GM18858 (cell line): ENCODE data around the gene SH3GL1.
A peak's percentile ranks its signal among the peaks of the same experiment; 100 is the strongest.
"Not testable (repeated sequence)": the region's sequence is repeated elsewhere in the genome, so short reads cannot be mapped to it uniquely, and the experiment has no call there.

Experiments
- ATAC-seq: cut with Tn5 transposase; IDR thresholded peaks from one replicate; pipeline ENCODE4 v1.9.1; 2021; ENCODE audit not compliant: unreplicated experiment

The SH3GL1 gene

GRCh38 chr19:4347521-4347920, 52.8 kb downstream of the SH3GL1 start:
- no peak for ATAC-seq

- ATAC-seq = no peak
Measured at GRCh38 chr19:4346020-4346383, 54.3 kb downstream of the SH3GL1 start.

- no peak for ATAC-seq
Measured at GRCh38 chr19:4345342-4346019, 54.9 kb downstream of the SH3GL1 start.

- peak; percentile 31 for ATAC-seq
Measured at GRCh38 chr19:4343370-4344307, 56.7 kb downstream of the SH3GL1 start, which contains the start of gene MPND. Gene MPND (plus strand): TSS chr19:4343562. CDS start chr19:4343594, 32 bp downstream.

DNA sequence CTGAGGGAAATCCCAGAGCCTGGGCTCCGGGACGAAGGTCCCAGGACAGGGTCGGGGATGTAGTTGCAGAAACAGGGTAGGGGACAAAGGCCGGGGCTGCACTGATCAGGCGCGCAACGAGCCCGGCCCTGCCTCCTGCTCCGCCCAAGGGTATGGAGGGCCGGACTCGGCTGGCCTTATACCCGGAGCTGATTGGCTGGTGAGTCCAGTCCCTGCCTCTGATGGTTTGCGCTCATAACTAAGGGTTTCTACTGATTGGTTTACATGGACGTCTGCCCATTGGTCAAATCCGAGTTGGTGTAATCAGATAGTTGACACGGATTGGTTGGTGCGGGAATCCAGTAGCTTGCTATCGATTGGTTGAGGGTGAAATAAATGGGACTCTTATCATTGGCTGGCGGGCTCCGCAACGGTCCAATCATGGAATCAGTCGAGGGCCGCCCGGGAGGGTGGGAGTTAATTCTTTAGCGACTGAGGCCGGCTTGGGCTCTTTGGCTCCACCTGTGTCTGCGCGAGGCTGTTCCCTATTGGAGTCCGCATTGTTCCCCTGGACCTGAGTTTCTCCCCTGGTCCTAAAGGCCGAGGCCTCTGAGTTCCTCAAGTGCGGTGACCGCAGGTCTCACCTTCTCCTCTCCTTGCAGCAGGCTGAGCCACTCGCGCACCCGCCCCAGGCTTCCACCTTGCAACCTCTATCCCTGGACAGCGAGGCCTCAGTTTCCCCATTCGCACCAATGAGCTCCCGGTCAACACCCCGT, 57.6 kb downstream of the SH3GL1 start:
- ATAC-seq = peak; percentile 80

DNA sequence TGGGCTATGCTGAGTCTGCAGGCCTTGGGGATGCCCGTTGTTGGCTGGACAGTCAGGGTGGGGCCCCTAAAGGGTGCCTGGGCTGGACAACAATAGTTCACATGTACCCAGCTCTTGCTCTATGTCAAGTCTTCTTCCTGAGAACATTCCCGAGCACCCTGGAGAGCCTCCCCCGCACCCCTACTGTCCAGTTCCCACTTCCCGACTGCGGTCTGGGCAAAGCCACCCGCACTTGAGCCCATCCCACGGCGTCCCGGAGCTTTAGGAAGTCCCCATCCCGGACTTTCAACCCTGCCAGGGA, 58.1 kb downstream of the SH3GL1 start:
- ATAC-seq = no peak

- ATAC-seq = no peak
Measured at GRCh38 chr19:4338441-4339355, 61.6 kb downstream of the SH3GL1 start, which contains the start of gene STAP2. Gene STAP2 (minus strand): TSS chr19:4338827. CDS start chr19:4338753, 74 bp downstream.

GRCh38 chr19:4337906-4338440, 62.4 kb downstream of the SH3GL1 start:
- no peak for ATAC-seq

- ATAC-seq = no peak
Measured at GRCh38 chr19:4334929-4335570, 65.3 kb downstream of the SH3GL1 start.

DNA sequence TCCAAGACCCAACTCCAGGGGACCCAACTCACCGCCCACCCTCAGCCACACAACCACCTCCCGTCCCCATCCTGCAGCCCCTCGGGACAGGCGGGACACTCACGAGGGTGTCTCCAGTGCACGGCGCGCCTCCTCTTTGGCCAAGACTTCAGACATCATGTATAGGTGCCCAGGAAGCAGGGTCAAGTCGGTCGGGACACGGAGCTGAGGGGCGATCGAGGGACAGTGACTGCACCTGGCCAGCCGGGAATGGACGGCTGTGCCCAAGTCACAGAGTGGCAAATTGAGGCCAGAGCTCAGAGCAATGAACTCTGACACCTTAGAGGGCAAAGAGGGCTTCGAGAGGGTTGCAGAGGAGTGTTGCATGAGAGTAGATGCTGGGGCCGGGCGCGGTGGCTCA, 70.5 kb downstream of the SH3GL1 start:
- no peak for ATAC-seq

DNA sequence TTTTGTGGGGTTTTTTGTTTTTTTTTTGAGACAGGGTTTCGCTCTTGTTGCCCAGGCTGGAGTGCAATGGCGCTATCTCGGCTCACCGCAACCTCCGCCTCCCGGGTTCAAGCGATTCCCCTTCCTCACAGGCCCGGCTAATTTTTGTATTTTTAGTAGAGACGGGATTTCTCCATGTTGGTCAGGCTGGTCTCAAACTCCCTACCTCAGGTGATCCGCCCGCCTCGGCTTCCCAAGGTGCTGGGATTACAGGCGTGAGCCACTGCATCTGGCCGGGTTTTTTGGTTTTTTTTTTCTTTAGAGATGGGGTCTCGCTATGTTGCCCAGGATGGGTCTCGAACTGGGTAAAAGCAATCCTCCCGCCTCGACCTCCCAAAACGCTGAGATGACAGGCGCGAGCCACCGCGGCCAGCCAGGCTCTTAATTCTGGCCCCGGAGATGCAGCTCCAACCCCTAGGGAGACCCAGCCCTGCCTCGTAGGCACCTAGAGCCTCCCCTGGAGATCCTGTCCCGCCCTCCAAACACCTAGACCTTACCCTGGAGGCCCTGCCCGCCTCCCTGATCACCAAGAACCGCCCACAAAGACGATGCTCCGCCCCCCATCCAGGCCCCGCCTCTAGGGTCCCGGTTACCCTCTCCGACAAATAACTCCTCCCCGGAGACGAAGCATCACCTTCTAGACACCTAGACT, 71.2 kb downstream of the SH3GL1 start:
- not testable (repeated sequence) for ATAC-seq

- peak; percentile 46 for ATAC-seq
Measured at GRCh38 chr19:4328243-4328990, 71.9 kb downstream of the SH3GL1 start.

- ATAC-seq = peak; percentile 4
Measured at GRCh38 chr19:4327877-4328242, 72.5 kb downstream of the SH3GL1 start.

DNA sequence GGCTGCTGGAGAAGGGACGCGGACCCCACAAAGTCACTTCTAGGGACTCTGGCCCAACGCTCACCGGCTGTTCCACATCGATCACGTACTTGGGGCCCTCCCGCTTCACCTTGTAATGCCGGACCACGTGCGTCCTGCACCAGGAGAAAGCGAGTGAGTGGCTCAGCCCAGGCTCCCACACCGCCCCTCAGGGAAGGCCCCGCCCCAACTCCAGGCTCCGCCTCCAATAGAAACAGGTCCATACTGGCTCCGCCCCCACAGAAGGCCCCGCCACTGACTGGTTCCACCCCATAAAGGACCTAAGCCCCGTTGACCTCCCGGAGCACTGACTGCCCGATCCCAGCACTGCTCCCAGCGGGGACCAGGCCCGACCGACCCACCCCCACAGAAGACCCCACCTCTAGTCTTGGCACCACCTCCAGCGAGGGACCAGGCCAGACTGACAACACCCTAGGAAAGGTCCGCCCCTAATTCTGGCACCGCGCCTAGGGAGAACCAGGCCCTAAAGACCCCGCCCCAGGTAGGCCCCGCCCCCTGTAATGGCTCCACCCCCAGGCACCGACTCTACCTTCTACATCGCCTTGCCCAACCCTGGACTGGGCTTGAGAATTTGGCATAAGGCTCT, 73.0 kb downstream of the SH3GL1 start:
- ATAC-seq = no peak

- no peak for ATAC-seq
Measured at GRCh38 chr19:4326837-4327251, 73.5 kb downstream of the SH3GL1 start.

GRCh38 chr19:4326215-4326836, 74.0 kb downstream of the SH3GL1 start:
- ATAC-seq = no peak

- no peak for ATAC-seq
Measured at GRCh38 chr19:4324228-4324627, 76.1 kb downstream of the SH3GL1 start.

DNA sequence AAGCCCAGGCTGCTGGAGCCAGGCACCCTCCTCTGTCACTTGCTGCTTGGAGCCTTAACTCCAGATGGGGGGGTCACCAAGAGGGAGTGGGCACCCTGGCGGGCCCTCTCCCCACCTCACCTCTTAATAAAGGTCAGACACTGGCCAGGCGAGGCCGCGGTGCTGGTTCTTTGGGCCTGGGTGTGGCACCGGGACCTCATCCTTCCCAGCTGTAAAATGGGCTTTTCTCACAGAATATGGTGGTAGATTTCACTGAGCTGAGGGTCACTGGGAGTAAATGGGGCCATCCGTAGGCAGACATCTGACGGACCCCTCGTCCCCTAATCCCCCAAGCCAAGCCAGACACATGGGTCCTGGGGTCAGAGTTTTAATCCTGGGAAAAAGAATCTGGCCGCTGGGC, 76.7 kb downstream of the SH3GL1 start:
- ATAC-seq = no peak
